IMR-90 (cell line): ENCODE data around the gene KLK10.

Source experiments
- BHLHE40 ChIP-seq: fragments of 150-350 bp; IDR thresholded peaks from 2 replicates; pipeline ENCODE4 v1.6.1; 2016; ENCODE audit warnings: mild to moderate bottlenecking, low read depth, low read length
- CHD1 ChIP-seq: IDR thresholded peaks from 2 replicates; pipeline ENCODE4 v1.6.1; 2012; ENCODE audit warnings: low read depth, low read length, improper control_type of control experiment
- MAFK ChIP-seq: IDR thresholded peaks from 2 replicates; pipeline ENCODE4 v1.6.1; 2012; ENCODE audit warnings: low read depth, low read length, improper control_type of control experiment
- MAZ ChIP-seq: IDR thresholded peaks from 2 replicates; pipeline ENCODE4 v1.6.1; 2012; ENCODE audit warnings: low read depth, mild to moderate bottlenecking, low read length, improper control_type of control experiment, moderate library complexity, borderline replicate concordance
- MXI1 ChIP-seq: IDR thresholded peaks from 2 replicates; pipeline ENCODE4 v1.6.1; 2012; ENCODE audit warnings: low read depth, mild to moderate bottlenecking, low read length, moderate library complexity, borderline replicate concordance
- NFE2L2 ChIP-seq: fragments of 150-350 bp; IDR thresholded peaks from 2 replicates; pipeline ENCODE4 v1.6.1; 2016; ENCODE audit warnings: low read depth, mild to moderate bottlenecking, low read length
- POLR2A ChIP-seq: IDR thresholded peaks from 2 replicates; pipeline ENCODE4 v1.6.1; 2012; ENCODE audit warnings: mild to moderate bottlenecking, low read depth, low read length
- RAD21 ChIP-seq: IDR thresholded peaks from 2 replicates; pipeline ENCODE4 v1.6.1; 2012; ENCODE audit warnings: low read length, improper control_type of control experiment
- RCOR1 ChIP-seq: IDR thresholded peaks from 2 replicates; pipeline ENCODE4 v1.6.1; 2012; ENCODE audit warnings: mild to moderate bottlenecking, low read length, improper control_type of control experiment; ENCODE audit not compliant: insufficient replicate concordance
- RFX5 ChIP-seq: IDR thresholded peaks from 2 replicates; pipeline ENCODE4 v1.8.0; 2012; ENCODE audit warnings: low read depth, mild to moderate bottlenecking, low read length, moderate library complexity
- SMC3 ChIP-seq: fragments of 150-350 bp; IDR thresholded peaks from 2 replicates; pipeline ENCODE4 v1.6.1; 2016; ENCODE audit warnings: low read depth, mild to moderate bottlenecking, antibody characterized with exemption, low read length, moderate library complexity
- TF ChIP-seq, protein P1 (sequence below): conservative IDR thresholded peaks from 2 replicates; pipeline ENCODE4 v1.5.1; 2012; ENCODE audit warnings: mild to moderate bottlenecking, low read depth, low read length, improper control_type of control experiment
- TF ChIP-seq, protein P2 (sequence below): fragments of 150-350 bp; IDR thresholded peaks from 2 replicates; pipeline ENCODE4 v1.6.1; 2016; ENCODE audit warnings: low read depth, mild to moderate bottlenecking, low read length, moderate library complexity, borderline replicate concordance
- TF ChIP-seq, protein P3 (sequence below): fragments of 150-350 bp; IDR thresholded peaks from 2 replicates; pipeline ENCODE4 v1.6.1; 2017; ENCODE audit warnings: mild to moderate bottlenecking, antibody characterized with exemption, low read length, low read depth

DNA sequence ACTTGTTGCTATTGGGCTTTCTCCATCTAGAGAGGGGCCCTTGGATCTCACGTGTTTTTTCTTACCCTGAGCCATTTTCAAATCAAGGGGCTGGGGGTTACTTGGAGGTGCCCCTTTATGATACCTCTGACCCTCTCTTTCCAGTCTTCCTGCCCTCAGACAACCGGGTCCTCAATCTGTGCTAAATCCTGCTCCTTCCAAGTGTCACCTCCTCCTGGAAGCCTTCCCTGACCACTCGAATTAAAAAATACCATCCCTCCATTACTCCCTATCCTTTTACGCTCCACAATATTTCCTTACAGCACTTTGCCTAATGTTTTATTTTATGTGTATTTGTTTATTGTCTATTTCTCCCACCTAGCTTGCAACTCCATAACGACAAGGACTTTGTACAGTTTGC lies 21.4 kb downstream of the KLK10 start:
- TF ChIP-seq, protein P1, sequence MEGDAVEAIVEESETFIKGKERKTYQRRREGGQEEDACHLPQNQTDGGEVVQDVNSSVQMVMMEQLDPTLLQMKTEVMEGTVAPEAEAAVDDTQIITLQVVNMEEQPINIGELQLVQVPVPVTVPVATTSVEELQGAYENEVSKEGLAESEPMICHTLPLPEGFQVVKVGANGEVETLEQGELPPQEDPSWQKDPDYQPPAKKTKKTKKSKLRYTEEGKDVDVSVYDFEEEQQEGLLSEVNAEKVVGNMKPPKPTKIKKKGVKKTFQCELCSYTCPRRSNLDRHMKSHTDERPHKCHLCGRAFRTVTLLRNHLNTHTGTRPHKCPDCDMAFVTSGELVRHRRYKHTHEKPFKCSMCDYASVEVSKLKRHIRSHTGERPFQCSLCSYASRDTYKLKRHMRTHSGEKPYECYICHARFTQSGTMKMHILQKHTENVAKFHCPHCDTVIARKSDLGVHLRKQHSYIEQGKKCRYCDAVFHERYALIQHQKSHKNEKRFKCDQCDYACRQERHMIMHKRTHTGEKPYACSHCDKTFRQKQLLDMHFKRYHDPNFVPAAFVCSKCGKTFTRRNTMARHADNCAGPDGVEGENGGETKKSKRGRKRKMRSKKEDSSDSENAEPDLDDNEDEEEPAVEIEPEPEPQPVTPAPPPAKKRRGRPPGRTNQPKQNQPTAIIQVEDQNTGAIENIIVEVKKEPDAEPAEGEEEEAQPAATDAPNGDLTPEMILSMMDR = no peak
- TF ChIP-seq POLR2A (no peak), BHLHE40 (no peak), NFE2L2 (no peak), SMC3 (no peak), MAFK (no peak), RFX5 (no peak), RAD21 (no peak), MXI1 (no peak), MAZ (no peak), CHD1 (no peak), RCOR1 (no peak)
- TF ChIP-seq, protein P2, sequence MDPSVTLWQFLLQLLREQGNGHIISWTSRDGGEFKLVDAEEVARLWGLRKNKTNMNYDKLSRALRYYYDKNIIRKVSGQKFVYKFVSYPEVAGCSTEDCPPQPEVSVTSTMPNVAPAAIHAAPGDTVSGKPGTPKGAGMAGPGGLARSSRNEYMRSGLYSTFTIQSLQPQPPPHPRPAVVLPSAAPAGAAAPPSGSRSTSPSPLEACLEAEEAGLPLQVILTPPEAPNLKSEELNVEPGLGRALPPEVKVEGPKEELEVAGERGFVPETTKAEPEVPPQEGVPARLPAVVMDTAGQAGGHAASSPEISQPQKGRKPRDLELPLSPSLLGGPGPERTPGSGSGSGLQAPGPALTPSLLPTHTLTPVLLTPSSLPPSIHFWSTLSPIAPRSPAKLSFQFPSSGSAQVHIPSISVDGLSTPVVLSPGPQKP = no peak
- TF ChIP-seq, protein P3, sequence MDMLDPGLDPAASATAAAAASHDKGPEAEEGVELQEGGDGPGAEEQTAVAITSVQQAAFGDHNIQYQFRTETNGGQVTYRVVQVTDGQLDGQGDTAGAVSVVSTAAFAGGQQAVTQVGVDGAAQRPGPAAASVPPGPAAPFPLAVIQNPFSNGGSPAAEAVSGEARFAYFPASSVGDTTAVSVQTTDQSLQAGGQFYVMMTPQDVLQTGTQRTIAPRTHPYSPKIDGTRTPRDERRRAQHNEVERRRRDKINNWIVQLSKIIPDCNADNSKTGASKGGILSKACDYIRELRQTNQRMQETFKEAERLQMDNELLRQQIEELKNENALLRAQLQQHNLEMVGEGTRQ = no peak
